GM12878 (cell line): ENCODE data around the gene EIF1. TPM values are rescaled to one million over a fixed set of nuclear protein-coding genes. Genes with fewer than 3 reads are reported as not detected.
A peak's percentile ranks its signal among the peaks of the same experiment; 100 is the strongest.

Experiments used
- ATF2 ChIP-seq: IDR thresholded peaks from 2 replicates; pipeline ENCODE4 v1.6.1; 2012; ENCODE audit warnings: low read length, inconsistent platforms
- ATF7 ChIP-seq: fragments of 450-650 bp; IDR thresholded peaks from 2 replicates; pipeline ENCODE4 v1.6.1; 2016; ENCODE audit warnings: low read depth, mild to moderate bottlenecking
- BMI1 ChIP-seq: fragments of 450-650 bp; IDR thresholded peaks from 2 replicates; pipeline ENCODE4 v1.6.1; 2016; ENCODE audit warnings: mild to moderate bottlenecking, moderate library complexity, borderline replicate concordance
- ETV6 ChIP-seq, 2 experiments: fragments of 450-650 bp in 1 of 2; IDR thresholded peaks in 1 of 2; conservative IDR thresholded peaks in 1 of 2; 2 replicates each; pipeline ENCODE4 v1.6.1; 2014; ENCODE audit warnings: antibody characterized with exemption in 1 of 2, borderline replicate concordance in 1 of 2, low read depth in 1 of 2, mild to moderate bottlenecking in 1 of 2, moderate library complexity in 1 of 2
- KLF5 ChIP-seq: fragments of 450-650 bp; IDR thresholded peaks from 2 replicates; pipeline ENCODE4 v1.6.1; 2014; ENCODE audit warnings: mild to moderate bottlenecking; ENCODE audit not compliant: partially characterized antibody
- MEF2A ChIP-seq: IDR thresholded peaks from 2 replicates; pipeline ENCODE4 v1.6.1; 2011; ENCODE audit warnings: low read depth, mild to moderate bottlenecking, low read length, moderate library complexity; ENCODE audit not compliant: insufficient read depth
- MEF2B ChIP-seq: fragments of 450-650 bp; IDR thresholded peaks from 2 replicates; pipeline ENCODE4 v1.6.1; 2018; ENCODE audit warnings: mild to moderate bottlenecking, moderate library complexity; ENCODE audit not compliant: partially characterized antibody, poor library complexity, severe bottlenecking
- NFYB ChIP-seq: IDR thresholded peaks from 2 replicates; pipeline ENCODE4 v1.6.1; 2011; ENCODE audit warnings: low read depth, mild to moderate bottlenecking, low read length, improper control_type of control experiment, moderate library complexity; ENCODE audit not compliant: insufficient read depth
- POLR2A ChIP-seq: IDR thresholded peaks from 2 replicates; pipeline ENCODE4 v1.6.1; 2011; ENCODE audit warnings: low read depth, mild to moderate bottlenecking, low read length
- RAD51 ChIP-seq: fragments of 450-650 bp; IDR thresholded peaks from 2 replicates; pipeline ENCODE4 v1.6.1; 2016; ENCODE audit warnings: moderate library complexity, mild to moderate bottlenecking, inconsistent platforms
- SIN3A ChIP-seq: IDR thresholded peaks from 2 replicates; pipeline ENCODE4 v1.6.1; 2012; ENCODE audit warnings: low read depth, low read length, improper control_type of control experiment
- SMAD1 ChIP-seq: fragments of 450-650 bp; IDR thresholded peaks from 2 replicates; pipeline ENCODE4 v1.6.1; 2018; ENCODE audit warnings: mild to moderate bottlenecking, low read depth; ENCODE audit not compliant: partially characterized antibody
- SPI1 ChIP-seq: IDR thresholded peaks from 2 replicates; pipeline ENCODE4 v1.6.1; 2011; ENCODE audit warnings: low read depth, mild to moderate bottlenecking, low read length, moderate library complexity, borderline replicate concordance; ENCODE audit not compliant: insufficient read depth
- STAT3 ChIP-seq: IDR thresholded peaks from 2 replicates; pipeline ENCODE4 v1.6.1; 2011; ENCODE audit warnings: low read depth, low read length, improper control_type of control experiment
- SUZ12 ChIP-seq: fragments of 200-600 bp; sonication (generic); IDR thresholded peaks from one replicate; pipeline ENCODE4 v1.6.1; 2018; ENCODE audit warnings: antibody characterized with exemption, mild to moderate bottlenecking; ENCODE audit not compliant: unreplicated experiment
- USF2 ChIP-seq: IDR thresholded peaks from 2 replicates; pipeline ENCODE4 v1.6.1; 2011; ENCODE audit warnings: low read depth, low read length, improper control_type of control experiment, borderline replicate concordance
- YY1 ChIP-seq: IDR thresholded peaks from 2 replicates; pipeline ENCODE4 v1.6.1; 2011; ENCODE audit warnings: low read depth, mild to moderate bottlenecking, low read length
- ZBED1 ChIP-seq: IDR thresholded peaks from 2 replicates; pipeline ENCODE4 v1.6.1; 2016; ENCODE audit warnings: borderline replicate concordance
- ZBTB33 ChIP-seq: fragments of 450-650 bp; IDR thresholded peaks from 2 replicates; pipeline ENCODE4 v1.6.1; 2017; ENCODE audit warnings: mild to moderate bottlenecking
- ZSCAN29 ChIP-seq: fragments of 450-650 bp; IDR thresholded peaks from 2 replicates; pipeline ENCODE4 v1.6.1; 2017; ENCODE audit warnings: mild to moderate bottlenecking, moderate library complexity
- polyA plus RNA-seq, 11 experiments: library from polyadenylated mRNA; depleted of rRNA in 4 of 11; unstranded in 6 of 11; stranded (reverse) in 5 of 11; fragments of >200 nt; fragmentation: Nextera tagmentation in 4 of 11; fragmentation: Illumina TruSeq in 1 of 11; extraction: Ambion mirVana in 4 of 11; extraction: Trizol in 1 of 11; gene quantifications; 1 replicate in 1 of 11; 2 replicates in 10 of 11; pipeline versions ENCODE4 v1.2.1 to v1.2.3, GENCODE V29; 2011 to 2016; ENCODE audit warnings: inconsistent platforms in 2 of 11, missing spikeins in 2 of 11, low read depth in 1 of 11
- total RNA-seq, 4 experiments: library from RNA; depleted of rRNA in 3 of 4; stranded (reverse); fragments of >200 nt in 3 of 4; fragmentation: Illumina TruSeq in 1 of 4; extraction: Trizol in 1 of 4; gene quantifications; 2 replicates each; pipeline versions ENCODE4 v1.2.1 to v1.2.3, GENCODE V29; 2013 to 2021
- TF ChIP-seq, protein P1 (sequence below): IDR thresholded peaks from 2 replicates; pipeline ENCODE4 v1.6.1; 2011; ENCODE audit warnings: borderline replicate concordance, low read depth, mild to moderate bottlenecking, moderate library complexity, mixed read lengths, low read length; ENCODE audit not compliant: insufficient read depth; ENCODE audit errors: extremely low read length
- TF ChIP-seq, protein P2 (sequence below): fragments of 450-650 bp; IDR thresholded peaks from 2 replicates; pipeline ENCODE4 v1.6.1; 2017; ENCODE audit warnings: mild to moderate bottlenecking, low read depth, inconsistent platforms; ENCODE audit not compliant: poor library complexity, severe bottlenecking

EIF1 gene
- total and polyA plus RNA-seq, 10 of the 15 experiments (the other 5 are each of a cell fraction or from before 2014, with no cell fraction given), result 39.4 to 815 (median 480) TPM

GRCh38 chr17:41688641-41689496, at the start of gene EIF1 (continued):
- TF ChIP-seq ETV6 (conservative IDR thresholded peaks at IDR 0.05 in 1 of 2, IDR thresholded peaks at IDR 0.05 in 1 of 2; ENCODE audit: borderline replicate concordance in 1 of 2, low read depth in 1 of 2) (no peak), ZSCAN29 (no peak; the same call in 1 of the 2 replicates), KLF5 (peak; percentile 11), SIN3A (no peak; the same call in 1 of the 2 replicates), POLR2A (peak; percentile 98), ZBED1 (peak; percentile 75; the same call in 1 of the 2 replicates), SMAD1 (peak; percentile 98), USF2 (no peak), MEF2A (no peak), ATF7 (peak; percentile 98), BMI1 (peak; percentile 81), MEF2B (peak; percentile 46), SUZ12 (no peak), NFYB (peak; percentile 88), ZBTB33 (no peak), YY1 (peak; percentile 83), STAT3 (no peak), SPI1 (no peak), RAD51 (no peak), ATF2 (peak; percentile 63; the same call in 1 of the 2 replicates)
- TF ChIP-seq, protein P1, sequence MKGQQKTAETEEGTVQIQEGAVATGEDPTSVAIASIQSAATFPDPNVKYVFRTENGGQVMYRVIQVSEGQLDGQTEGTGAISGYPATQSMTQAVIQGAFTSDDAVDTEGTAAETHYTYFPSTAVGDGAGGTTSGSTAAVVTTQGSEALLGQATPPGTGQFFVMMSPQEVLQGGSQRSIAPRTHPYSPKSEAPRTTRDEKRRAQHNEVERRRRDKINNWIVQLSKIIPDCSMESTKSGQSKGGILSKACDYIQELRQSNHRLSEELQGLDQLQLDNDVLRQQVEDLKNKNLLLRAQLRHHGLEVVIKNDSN, result no peak
- TF ChIP-seq, protein P2, sequence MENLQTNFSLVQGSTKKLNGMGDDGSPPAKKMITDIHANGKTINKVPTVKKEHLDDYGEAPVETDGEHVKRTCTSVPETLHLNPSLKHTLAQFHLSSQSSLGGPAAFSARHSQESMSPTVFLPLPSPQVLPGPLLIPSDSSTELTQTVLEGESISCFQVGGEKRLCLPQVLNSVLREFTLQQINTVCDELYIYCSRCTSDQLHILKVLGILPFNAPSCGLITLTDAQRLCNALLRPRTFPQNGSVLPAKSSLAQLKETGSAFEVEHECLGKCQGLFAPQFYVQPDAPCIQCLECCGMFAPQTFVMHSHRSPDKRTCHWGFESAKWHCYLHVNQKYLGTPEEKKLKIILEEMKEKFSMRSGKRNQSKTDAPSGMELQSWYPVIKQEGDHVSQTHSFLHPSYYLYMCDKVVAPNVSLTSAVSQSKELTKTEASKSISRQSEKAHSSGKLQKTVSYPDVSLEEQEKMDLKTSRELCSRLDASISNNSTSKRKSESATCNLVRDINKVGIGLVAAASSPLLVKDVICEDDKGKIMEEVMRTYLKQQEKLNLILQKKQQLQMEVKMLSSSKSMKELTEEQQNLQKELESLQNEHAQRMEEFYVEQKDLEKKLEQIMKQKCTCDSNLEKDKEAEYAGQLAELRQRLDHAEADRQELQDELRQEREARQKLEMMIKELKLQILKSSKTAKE, result no peak
